Anterior cingulate cortex (tissue), 58 donors: ENCODE results near the gene CTIF.
"Not testable (repeated sequence)": the region's sequence is repeated elsewhere in the genome, so short reads cannot be mapped to it uniquely, and the experiment has no call there.

Experiments
- DNase-seq, 58 donors: peaks; one replicate each; lab custom pipeline; 2025; lab: John Stamatoyannopoulos, UW

The CTIF gene

DNA sequence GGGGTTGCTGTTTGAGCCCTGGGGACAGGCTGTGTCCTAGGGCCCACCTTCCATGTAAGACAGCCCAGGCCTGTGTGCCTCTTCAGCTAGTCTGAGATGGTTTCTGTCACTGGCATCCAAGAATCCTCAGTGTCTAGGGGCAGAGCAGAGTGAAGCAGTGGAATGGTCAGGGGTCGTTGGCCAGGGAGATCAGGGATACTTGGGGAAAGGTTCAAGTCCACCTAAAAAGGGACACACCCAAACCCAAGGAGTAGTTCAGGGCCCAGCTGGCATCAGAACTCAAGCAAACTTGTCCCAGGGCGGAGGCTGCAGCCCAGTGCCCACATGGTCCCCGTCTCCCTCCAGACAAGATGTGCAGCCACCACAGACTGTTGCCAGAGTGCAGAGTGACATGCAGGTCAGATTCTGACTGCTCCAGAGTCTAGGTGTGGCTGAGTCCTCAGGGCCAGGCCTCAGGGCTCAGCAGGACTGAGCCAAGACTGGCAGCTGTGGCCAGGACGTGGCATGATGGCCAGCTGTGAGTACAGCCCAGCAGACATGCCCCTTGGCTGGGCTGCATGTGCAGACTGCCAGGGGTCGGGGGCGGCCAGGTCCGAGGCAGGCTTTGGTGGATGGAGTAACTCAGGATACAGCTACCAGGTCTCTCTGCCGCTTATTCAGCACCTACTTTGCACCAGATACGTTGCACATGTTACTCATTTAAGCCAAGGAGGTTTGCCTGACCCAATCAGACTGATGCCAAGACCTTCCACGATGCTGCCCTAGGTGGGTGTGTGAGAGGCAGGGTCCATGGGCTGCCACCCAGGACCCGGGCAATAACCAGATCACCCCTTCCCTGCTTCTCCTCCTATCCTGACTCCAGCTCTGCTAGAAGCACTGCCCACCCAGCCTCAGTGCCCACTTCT, 265.4 kb downstream of the CTIF start:
- DNase-seq, result no peak

DNA sequence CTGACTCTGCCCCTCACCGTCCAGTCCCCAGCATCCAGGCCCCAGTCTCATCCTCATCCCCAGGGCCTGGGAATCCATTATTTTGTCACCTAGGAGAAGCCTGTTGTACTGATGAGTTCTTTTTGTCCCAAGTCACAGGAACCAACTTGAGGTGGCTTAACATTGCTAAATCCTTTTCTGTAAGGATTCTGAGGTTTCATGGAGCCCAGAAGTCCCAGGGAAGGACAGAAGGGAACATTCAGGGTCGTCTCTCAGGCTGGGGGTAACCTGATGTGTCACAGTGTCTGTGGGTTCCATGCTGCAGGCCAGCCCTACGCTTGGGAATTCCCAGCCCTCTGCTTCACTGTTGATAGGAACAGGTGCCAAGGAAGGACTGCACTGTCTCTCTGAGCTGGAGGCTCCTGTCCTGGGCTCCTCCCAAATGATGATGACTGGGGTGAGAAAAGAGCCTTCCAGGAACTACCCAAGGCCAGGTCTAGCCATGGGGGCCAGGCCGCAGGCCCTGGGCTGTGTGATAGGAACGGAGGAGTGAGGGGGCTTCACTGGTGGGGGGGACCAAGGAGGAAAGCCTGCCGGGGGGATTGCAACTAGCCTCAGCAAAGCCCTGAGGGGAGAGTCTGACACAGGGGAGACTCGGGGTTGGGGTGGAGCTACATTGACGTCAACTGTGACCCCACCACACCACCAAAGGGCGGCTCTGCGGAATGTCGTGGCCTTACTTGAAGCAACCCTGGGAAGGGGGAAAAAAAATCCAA, 266.2 kb downstream of the CTIF start:
- no peak for DNase-seq

DNA sequence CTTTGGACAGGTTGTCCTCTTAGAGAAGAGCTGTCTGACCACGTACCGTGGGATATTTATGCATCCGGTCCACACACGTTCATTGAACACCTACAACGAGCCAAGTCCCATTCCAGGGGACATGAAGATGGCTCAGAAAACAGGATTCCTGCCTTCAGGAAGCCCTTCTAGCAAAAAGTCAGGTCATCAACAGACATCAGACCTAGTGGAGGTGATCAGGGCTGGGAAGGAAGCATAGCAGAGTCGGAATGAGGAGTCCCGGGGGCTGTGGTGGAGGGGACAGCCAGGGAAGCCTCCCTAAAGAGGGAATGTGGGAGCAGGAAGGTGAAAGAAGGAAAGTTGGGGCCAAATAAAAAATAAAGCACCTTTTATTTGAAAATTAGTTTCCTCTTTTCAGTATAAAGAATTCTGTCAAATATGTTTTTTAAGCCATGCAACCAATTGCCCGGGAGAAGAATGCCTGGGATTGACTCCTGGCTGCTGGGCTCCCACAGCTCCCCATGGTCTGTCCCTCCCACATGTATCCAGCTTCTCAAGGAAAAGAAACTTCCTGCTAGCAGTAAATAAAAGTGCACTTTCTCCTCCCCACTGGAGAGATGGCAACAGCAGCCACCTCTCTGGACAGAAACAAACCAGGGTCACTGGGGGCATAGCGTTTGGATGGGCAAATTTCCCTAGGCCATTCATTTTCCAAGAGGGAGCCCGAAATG, 267.1 kb downstream of the CTIF start:
- no peak for DNase-seq

DNA sequence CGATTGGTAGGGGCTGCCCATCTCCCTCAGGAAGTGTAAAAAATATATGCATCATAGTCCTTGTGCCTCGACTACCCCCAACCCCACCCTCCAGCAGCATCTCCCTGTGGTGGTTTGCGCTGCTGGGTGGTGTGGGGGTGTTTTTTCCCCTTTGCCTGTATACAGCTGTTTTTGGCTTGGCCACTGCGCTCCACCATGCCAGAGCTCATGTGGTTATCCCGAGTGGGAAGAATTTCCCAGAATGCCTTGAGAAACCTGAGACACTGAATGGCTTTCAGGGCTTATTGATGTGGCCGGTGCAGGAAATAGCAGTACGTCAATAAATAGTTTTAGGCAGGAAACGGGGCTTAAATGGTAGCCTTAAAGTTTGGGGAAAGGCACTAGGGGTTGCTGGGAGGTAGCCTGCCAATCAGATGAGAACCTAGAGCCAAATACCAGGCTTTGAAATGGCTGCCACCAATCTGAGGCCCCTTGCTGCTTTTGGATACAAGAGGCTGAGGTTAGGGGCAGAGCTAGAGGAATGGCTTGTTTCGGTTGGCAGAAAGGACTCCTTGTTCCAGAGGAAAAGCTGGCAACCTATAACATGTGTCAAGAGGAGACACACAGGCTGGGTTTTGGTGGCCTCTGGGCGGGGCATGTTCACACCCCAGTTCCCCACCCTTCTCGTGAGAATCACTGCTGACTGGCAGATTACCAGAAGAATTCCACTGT, 267.9 kb downstream of the CTIF start:
- DNase-seq, result peak in 6 of 58 donors; percentile 24 to 58 (median 30)

DNA sequence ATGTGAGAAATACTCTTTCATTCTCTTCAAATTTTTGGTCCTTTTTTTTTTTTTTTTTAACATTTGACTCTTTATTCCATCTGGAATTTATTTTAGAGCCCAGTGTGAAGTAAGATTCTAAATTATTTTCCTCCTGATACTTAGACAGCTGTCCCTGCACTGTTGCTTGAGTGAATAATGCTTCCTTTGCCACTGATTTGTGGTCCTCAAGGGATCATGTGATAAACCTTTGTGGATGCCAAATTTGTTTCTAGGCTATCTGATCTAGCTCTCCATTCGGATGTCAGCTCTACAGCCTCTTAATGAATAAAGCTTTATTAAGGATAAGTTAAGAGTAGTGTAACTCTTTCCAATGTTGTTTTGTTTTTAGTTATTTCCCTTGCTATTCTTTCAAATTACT, 269.6 kb downstream of the CTIF start:
- no peak for DNase-seq

DNA sequence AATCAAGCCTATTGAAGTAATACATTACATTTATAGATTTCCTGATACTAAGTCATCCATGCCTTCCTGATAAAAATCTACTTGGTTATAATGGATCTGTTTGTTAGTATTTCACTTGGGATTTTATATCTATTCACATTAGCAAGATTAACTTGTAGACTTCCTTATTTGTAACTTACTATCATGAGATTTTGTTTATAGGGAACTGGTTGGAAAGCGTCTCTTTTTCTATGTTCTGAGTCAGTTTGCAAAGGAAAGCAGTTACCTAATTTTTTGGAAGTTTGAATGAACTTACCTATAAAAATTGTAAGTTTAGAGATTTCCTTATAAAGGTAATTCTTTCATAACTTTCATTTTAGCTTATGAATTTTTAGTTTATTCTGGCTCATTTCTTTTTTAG, 270.5 kb downstream of the CTIF start:
- DNase-seq, result no peak

DNA sequence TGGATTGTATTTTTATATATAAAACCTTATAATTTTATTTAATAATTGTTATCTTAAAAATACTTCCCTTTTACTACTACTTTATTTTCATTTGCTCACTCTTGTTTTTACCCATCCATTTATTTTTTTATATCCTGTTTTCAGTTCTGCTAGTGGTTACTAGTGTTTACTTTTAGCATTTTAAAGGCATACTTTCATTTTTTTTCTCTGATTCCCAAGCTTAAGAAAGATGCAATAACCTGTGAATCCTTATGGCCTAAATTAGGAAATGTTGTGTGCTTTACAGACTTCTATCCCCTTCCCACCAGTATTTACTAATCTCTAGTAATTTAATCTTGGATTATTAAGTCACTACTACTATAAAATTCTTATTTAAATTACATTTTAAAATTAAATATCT, 272.0 kb downstream of the CTIF start:
- no peak for DNase-seq

DNA sequence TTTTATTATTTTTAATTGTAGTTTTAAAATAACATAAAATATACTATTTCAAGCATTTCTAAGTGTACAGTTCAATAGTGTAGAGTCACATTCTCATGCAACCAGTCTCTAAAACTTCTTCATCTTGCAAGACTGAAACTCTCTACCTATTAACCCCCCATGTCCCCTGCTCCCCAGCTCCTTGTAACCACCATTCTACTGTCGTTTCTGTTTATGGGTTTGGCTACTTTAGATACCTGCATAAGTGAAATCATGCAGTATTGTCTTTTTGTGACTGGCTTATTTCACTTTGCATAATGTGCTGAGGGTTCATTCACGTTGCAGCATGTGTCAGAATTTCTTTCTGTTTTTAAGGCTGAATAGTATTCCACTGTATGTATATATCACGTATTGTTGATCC, 272.6 kb downstream of the CTIF start:
- DNase-seq, result no peak

DNA sequence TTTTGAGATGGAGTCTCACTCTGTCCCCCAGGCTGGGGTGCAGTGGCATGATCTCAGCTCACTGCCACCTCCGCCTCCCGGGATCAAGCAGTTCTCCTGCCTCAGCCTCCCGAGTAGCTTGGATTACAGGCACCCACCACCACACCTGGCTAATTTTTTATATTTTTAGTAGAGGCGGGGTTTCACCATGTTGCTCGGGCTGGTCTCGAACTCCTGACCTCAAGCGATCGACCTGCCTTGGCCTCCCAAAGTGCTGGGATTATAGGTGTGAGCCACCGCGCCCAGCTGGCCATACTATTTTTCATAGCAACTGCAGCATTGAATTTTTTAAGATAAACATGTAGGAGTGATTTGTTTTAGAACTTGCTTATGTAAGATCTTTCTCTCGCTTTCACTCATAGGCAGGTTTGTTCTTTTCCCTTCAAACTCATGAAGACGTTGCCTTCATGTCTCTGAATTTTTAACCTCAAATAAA, 273.2 kb downstream of the CTIF start:
- not testable (repeated sequence) for DNase-seq

DNA sequence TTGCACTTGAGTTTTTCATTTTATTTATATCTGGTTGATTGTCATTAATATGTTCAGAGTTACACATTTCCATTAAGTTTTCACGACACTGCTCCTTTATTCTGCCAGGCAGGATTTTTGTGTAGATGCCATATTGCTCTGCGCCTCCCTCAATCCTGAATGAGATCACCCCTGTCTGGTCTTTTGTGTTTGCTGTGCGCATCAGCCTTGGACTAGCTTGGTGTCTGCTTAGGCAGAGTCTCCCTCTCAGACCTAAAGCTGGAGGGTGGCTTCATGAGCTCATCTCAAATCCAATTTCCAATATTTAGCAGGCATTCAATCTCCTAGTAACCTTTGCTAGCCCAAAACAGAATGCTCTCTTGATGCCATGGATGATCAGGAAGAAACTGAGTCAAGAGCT, 274.5 kb downstream of the CTIF start:
- DNase-seq, result no peak

DNA sequence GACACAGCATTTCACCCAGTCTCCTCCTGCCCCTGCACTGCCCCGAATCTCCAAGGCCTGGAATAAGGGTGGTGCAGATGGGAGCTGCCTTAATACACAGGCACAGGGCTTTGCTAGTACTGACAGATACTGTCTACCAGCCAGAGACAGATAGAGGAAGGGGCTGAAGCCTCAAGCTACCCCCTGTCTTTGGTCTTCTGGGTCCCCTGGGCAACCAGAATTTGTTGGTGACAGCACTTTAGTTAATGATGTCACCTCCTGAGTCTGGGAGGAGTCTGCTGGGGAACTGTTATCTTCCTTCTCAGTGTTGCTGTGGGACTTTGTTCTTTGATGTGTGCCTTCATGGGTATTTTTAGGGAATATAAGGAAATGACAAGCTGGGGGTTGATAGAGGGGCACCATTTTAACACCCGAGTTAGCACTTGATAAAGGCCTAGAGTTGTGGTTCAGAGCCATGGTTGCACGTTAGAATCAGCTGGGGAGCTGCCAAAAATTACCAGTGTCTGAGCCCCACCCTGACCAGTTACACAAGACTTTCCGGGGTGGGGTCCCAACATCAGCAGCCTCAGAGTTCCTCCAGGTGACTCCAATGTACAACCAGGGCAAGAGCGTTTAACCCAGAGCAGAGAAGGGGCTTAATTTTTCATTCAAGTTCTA, 275.1 kb downstream of the CTIF start:
- DNase-seq, result no peak

DNA sequence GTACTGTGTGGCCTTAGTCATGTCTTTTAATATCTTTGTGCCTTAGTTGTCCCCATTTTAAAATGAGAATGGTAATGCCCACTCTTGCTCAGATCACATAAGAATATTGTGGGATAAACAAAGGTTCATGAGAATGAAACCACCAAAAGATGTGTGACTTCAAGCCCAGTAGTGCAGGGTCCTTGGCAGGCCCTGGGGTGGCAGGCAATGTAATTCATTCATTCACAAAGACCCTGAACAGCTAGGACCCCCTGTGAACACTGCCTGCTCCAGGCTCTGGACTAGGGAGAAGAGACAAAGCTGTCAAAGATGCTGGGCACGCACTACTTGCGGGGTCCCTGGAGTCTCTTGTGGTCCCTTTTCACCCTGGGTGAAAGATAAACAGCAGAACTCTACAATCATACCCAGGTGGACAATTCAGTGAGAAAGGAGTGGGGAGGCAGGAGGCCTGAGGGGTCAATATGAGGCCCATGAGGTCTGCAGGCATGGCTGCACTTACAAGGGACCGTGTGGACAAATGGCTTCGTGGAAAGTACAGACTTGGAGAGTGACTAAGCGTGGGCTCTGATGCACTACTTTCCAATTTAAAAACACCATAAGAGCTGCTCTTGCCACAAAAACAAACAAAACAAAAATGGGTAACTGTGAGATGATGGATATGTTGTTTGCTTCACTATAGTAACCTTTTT, 275.8 kb downstream of the CTIF start:
- no peak for DNase-seq

DNA sequence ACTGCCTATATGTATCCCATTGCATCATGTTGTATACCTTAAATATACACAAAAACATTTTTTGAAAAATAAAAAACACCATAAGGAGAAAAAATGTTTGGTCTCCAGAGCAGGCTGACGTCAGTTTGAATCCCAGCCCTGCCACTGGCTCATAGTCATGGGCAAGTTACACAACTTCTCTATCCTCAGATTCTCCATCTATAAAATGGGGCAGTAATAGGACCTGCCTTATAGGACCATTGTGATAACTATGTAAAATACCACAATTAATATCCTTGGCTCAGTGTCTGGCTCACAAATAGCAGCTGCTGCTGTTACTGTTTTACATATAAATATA, 276.3 kb downstream of the CTIF start:
- no peak for DNase-seq

DNA sequence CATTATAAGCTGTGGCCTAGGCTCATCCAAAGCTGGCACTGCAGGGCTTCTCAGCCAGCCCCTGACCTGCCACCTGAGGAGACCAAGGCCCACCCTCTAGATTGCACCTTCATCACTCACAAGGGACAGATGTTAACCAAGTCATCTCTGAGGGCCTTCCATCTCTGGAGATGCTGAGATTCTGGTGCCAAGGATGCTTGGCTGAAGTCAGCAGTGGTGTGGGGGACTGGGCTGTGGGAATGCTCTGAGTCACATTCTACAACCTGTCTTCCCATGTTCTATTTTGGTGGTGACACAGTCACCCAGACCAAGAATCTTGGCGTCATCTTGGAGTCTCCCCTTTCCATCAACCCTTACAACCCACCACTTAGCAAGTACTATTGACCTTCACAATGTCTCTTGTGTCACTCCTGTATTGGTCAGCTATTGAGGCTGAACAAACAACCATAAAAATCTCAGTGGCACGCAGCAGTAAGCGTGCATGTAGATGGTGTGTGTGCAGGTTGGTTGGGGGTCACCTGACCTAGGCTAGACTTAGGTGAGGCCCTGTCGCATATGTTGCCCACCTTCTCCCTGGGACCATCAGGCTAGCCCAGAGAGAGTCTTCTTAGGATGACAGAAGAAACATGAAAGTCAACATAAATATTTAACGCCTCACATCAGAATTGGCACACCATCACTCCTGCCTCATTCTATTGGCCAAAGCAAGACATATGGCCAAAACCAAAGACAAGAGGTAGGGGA, 276.9 kb downstream of the CTIF start:
- no peak for DNase-seq

DNA sequence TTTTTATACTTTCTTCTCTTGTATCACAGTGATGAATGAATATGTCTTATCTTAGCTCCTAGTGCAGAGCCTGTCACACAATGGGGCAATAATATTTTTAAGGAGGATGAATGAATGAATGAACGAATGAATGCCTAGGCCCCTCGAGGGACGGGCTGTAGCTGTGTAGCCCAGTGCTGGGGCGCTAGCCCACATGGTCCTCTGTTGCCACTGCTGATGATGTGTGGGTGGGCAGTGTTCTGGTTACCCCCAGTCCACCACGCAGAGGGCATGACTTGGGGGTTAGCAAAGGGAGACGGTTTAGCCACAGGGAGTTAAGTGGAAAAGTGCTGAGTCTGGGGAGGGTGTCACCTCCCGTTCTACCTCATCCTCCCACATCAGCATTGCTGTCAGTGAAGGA, 277.7 kb downstream of the CTIF start:
- DNase-seq, result no peak

DNA sequence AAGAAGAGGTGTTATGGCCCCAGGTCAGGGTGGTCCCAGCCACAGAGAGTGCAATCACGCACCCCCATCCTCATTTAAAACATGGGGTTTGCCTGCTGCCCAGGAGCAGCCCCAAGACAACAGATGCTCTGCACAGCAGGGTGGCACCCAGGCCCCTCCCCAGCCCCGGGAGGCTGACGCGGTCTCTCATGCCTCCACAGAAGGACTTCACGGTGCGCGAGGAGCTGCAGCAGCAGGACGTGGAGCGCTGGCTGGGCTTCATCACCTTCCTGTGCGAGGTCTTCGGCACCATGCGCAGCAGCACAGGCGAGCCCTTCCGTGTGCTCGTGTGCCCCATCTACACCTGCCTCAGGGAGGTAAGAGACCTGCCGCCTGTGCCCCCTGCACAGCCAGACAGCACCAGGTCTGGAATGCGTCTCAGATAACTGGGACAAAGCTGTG, 278.2 kb downstream of the CTIF start:
- DNase-seq, result no peak

DNA sequence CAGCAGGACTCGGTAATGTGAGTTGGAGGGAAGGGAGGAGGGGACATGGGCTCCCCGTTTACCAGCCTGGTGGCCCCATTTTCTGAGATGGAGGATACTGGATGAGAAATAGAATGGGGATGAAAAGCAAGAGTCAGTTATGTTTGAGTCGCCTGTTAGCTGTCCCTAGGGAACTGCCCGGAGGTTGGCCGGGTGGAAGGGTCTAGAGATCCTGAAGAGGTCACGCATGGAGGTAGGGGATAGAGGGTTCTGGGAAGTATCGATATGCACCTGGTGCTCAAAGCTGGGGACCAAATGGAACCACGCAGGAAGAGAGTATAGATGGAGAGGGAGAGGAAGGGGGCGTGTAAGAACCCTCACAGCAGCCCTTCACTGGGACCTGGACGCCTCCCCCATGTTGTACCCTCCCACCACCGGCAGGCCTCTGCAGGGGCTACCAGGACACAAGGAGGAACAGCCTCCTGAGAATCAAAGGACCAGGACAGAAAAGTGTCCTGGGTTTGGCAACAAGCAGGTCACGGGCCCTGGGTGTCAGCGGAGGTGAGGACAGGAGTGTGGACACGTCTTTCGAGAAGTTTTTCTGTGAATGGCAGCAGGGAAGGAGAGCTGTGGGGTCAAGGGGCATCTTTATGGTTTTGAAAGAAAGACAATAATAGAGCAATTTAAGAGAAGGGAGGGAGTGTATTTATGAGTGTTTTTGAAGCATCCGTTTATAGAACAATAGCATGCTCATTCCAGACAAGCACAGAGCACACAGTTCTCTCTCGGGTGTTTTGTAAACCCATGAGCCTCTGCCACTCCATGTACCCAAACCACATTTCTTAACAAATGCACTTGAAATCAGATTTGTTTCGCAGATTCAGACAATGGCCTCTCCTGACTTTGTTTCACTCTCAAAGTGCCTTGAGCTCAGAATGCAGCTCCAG, 279.8 kb downstream of the CTIF start:
- DNase-seq, result no peak

DNA sequence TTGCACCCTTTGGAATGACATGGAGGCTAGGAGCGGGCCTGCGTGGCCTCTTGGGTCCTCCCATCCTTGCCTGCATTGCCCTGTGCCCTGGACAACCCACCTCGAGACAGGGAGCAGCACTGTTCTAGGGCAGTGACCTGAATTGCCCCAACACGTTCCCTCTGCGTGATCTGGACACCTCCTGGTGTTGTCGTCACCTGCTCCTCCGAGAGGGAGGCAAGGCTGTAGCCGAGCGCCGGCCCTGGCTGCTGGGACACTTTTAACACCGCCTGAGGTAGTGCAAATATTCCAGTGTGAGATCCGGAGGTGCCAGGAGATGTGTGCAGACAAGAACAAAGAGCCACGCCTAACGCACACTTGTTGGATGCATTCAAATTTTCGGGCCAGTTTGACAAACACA, 280.4 kb downstream of the CTIF start:
- no peak for DNase-seq
